MM.1S (cell line): ENCODE results near the gene ATP13A4.
A peak's percentile ranks its signal among the peaks of the same experiment; 100 is the strongest.

Experiments used
- DNase-seq: peaks from one replicate; pipeline ENCODE4 v3.0.0-alpha.2; 2015
- H2AFZ ChIP-seq: fragments of 300-600 bp; sonication (generic); 2 replicates; pipeline ENCODE4 v1.6.0; 2016; ENCODE audit warnings: antibody characterized with exemption, low read length
- H3F3A ChIP-seq: fragments of 300-600 bp; sonication (generic); 2 replicates; pipeline ENCODE4 v1.6.1; 2016; ENCODE audit warnings: mild to moderate bottlenecking, antibody characterized with exemption, low read length, moderate library complexity, mixed read lengths; ENCODE audit not compliant: insufficient read depth
- H3K27ac ChIP-seq: fragments of 300-600 bp; sonication (generic); 2 replicates; pipeline ENCODE4 v1.5.1; 2016; ENCODE audit warnings: mild to moderate bottlenecking, low read length
- H3K27me3 ChIP-seq: fragments of 300-600 bp; sonication (generic); replicated peaks from 2 replicates; pipeline ENCODE4 v1.6.0; 2016; ENCODE audit warnings: low read length; ENCODE audit not compliant: insufficient read depth
- H3K36me3 ChIP-seq: fragments of 300-600 bp; sonication (generic); replicated peaks from 2 replicates; pipeline ENCODE4 v1.6.1; 2016; ENCODE audit warnings: mild to moderate bottlenecking, low read length, mixed read lengths; ENCODE audit not compliant: insufficient read depth
- H3K4me1 ChIP-seq: fragments of 300-600 bp; sonication (generic); 2 replicates; pipeline ENCODE4 v1.6.1; 2016; ENCODE audit warnings: low read length, mixed read lengths
- H3K4me2 ChIP-seq: fragments of 300-600 bp; sonication (generic); 2 replicates; pipeline ENCODE4 v1.6.0; 2016; ENCODE audit warnings: low read depth, low read length
- H3K4me3 ChIP-seq: fragments of 300-600 bp; sonication (generic); 2 replicates; pipeline ENCODE4 v1.5.1; 2016; ENCODE audit warnings: low read length, mixed read lengths
- H3K79me2 ChIP-seq: fragments of 300-600 bp; sonication (generic); 2 replicates; pipeline ENCODE4 v1.6.1; 2016; ENCODE audit warnings: mixed run types, low read length, mixed read lengths
- H3K9ac ChIP-seq: fragments of 300-600 bp; sonication (generic); 2 replicates; pipeline ENCODE4 v1.6.1; 2016; ENCODE audit warnings: low read length, mixed read lengths
- H3K9me2 ChIP-seq: fragments of 300-600 bp; sonication (generic); replicated peaks from 2 replicates; pipeline ENCODE4 v1.6.1; 2016; ENCODE audit warnings: mild to moderate bottlenecking, low read length, mixed read lengths; ENCODE audit not compliant: insufficient read depth
- H3K9me3 ChIP-seq: fragments of 300-600 bp; sonication (generic); replicated peaks from 2 replicates; pipeline ENCODE4 v1.6.1; 2016; ENCODE audit warnings: mild to moderate bottlenecking, low read length, mixed read lengths; ENCODE audit not compliant: insufficient read depth
- H4K20me1 ChIP-seq: fragments of 300-600 bp; sonication (generic); 2 replicates; pipeline ENCODE4 v1.6.1; 2016; ENCODE audit warnings: mild to moderate bottlenecking, low read length, moderate library complexity, mixed read lengths; ENCODE audit not compliant: insufficient read depth
- EZH2 ChIP-seq: fragments of 300-600 bp; sonication (generic); optimal IDR thresholded peaks from 2 replicates; pipeline ENCODE3; 2017; ENCODE audit warnings: low read depth, mild to moderate bottlenecking, antibody characterized with exemption, low read length, mixed read lengths
- EZH2phosphoT487 ChIP-seq: fragments of 300-600 bp; sonication (generic); IDR thresholded peaks from 2 replicates; pipeline ENCODE4 v1.6.1; 2018; ENCODE audit warnings: antibody characterized with exemption, low read length
- TF ChIP-seq, protein P1 (sequence below): fragments of 300-600 bp; sonication (generic); IDR thresholded peaks from 2 replicates; pipeline ENCODE4 v1.5.1; 2016; ENCODE audit warnings: antibody characterized with exemption, low read length, mixed read lengths

Gene ATP13A4

DNA sequence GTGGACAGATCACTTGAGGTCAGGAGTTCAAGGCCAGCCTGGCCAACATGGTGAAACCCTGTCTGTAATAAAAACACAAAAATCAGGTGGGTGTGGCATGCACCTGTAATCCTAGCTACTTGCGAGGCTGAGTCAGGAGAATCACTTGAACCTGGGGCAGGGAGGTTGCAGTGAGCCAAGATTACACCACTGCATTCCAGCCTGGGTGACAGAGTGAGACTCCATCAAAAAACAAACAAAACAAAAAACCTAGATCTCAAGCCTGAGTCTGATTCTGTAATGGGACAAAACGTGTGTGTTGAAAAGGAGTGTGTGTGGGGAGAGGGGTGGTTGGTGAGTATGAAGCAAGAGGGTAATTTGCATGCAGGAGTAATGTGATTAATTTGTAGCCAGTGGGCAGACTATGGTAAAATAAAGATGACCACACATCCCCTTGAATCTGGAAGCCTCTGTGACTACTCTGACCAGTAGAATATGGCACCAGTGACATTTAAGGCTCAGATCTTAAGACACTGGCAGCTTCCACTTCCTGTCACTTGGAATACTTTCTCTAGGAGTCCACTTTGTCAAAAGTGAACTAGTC lies 19.9 kb upstream of the ATP13A4 start:
- DNase-seq, result no peak
- Histone ChIP-seq H3K4me3 (no peak overlapping the region), H3K27me3 (no peaks in the 10 kb centered on the region), H3K79me2 (no peaks in the 10 kb centered on the region), H3K9ac (no peak overlapping the region), H3K27ac (no peak overlapping the region), H3K9me3 (no peaks in the 10 kb centered on the region), H3F3A (no peaks in the 10 kb centered on the region), H3K4me1 (no peaks in the 10 kb centered on the region), H4K20me1 (no peaks in the 10 kb centered on the region), H3K9me2 (no peaks in the 10 kb centered on the region), H3K4me2 (no peak overlapping the region), H2AFZ (no peak overlapping the region), H3K36me3 (no peaks in the 10 kb centered on the region)
- no peak for TF ChIP-seq EZH2

DNA sequence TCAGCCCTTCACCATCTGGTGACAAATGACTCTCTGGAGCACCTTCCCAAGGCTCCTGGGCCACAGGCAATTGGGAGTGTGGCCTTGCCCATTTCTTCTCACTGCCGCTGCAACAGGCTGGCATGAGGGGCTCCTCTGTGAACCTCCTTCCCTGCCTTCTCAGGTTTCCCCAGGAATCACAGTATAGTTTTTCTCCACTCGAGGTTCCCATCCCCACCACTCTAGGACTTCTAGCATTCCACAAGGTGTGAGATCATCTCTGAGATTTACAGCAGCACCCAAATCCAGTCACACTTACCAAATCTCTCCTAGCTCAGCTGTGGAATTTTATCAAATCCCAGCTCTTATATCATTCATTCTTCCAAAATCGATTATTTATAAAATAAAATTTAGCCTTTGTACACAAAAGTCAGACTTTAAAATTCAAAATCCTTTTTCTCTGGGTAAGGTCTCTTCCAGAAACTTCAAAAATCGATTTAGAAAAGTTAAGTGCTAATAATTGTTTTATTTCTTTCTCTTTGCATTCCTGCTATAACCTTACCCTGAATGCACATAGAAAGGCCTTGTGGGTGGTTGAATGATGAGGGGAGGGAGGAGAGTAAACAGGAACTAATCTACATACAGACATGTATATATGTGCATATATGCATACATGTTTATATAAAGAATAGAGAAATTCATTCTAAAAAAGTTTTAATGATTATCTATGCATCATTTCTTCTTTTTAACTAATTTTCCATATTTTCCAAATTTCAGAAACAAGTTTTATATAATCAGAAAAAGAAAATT lies 18.9 kb upstream of the ATP13A4 start:
- Histone ChIP-seq H3K4me2 (no peak overlapping the region), H3K9ac (no peak overlapping the region), H3K27ac (no peak overlapping the region), H2AFZ (no peak overlapping the region), H3K4me1 (no peaks in the 10 kb centered on the region), H3K4me3 (no peak overlapping the region), H3K36me3 (no peaks in the 10 kb centered on the region), H4K20me1 (no peaks in the 10 kb centered on the region), H3K9me2 (no peaks in the 10 kb centered on the region), H3K79me2 (no peaks in the 10 kb centered on the region), H3K9me3 (no peaks in the 10 kb centered on the region), H3F3A (no peaks in the 10 kb centered on the region), H3K27me3 (no peaks in the 10 kb centered on the region)
- TF ChIP-seq, protein P1, sequence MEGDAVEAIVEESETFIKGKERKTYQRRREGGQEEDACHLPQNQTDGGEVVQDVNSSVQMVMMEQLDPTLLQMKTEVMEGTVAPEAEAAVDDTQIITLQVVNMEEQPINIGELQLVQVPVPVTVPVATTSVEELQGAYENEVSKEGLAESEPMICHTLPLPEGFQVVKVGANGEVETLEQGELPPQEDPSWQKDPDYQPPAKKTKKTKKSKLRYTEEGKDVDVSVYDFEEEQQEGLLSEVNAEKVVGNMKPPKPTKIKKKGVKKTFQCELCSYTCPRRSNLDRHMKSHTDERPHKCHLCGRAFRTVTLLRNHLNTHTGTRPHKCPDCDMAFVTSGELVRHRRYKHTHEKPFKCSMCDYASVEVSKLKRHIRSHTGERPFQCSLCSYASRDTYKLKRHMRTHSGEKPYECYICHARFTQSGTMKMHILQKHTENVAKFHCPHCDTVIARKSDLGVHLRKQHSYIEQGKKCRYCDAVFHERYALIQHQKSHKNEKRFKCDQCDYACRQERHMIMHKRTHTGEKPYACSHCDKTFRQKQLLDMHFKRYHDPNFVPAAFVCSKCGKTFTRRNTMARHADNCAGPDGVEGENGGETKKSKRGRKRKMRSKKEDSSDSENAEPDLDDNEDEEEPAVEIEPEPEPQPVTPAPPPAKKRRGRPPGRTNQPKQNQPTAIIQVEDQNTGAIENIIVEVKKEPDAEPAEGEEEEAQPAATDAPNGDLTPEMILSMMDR, result no peak
- TF ChIP-seq EZH2phosphoT487, result no peak
- TF ChIP-seq EZH2, result no peak
- DNase-seq, result no peak

DNA sequence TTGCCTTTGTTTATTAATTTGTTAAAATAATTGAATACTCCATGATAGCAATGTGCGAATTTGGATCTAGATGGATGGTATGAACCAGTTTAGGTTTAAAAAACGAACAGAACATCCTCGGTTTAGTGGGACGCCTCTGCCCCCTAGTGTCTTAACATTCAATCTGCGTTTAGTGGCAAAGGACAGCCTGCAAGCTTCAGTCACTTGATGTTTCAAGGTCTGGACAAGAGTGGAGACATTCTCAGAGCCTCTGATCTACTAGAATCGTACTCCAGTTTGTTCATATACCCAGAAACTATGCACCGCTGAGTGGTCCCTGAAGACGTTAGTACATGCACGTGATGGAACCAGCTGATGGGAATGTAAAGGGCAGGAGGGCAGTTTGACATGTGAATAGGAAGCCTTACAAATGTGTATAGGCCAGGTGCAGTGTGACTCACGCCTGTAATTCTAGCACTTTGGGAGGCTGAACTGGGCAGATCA lies 17.8 kb upstream of the ATP13A4 start:
- no peaks in the 10 kb centered on the region for H3K9me3 ChIP-seq
- H3K4me1 ChIP-seq, result no peaks in the 10 kb centered on the region
- H3K4me3 ChIP-seq, result no peak overlapping the region
- no peaks in the 10 kb centered on the region for H3K27me3 ChIP-seq
- peak; percentile 78 for DNase-seq
- no peaks in the 10 kb centered on the region for H3F3A ChIP-seq
- no peak overlapping the region for H3K9ac ChIP-seq
- H3K27ac ChIP-seq, result no peak overlapping the region
- no peaks in the 10 kb centered on the region for H3K36me3 ChIP-seq
- TF ChIP-seq EZH2phosphoT487 (no peak), EZH2 (no peak)
- TF ChIP-seq, protein P1, result peak; percentile 96
- no peak overlapping the region for H3K4me2 ChIP-seq
- no peaks in the 10 kb centered on the region for H4K20me1 ChIP-seq
- no peaks in the 10 kb centered on the region for H3K79me2 ChIP-seq
- no peaks in the 10 kb centered on the region for H3K9me2 ChIP-seq
- H2AFZ ChIP-seq, result no peak overlapping the region

DNA sequence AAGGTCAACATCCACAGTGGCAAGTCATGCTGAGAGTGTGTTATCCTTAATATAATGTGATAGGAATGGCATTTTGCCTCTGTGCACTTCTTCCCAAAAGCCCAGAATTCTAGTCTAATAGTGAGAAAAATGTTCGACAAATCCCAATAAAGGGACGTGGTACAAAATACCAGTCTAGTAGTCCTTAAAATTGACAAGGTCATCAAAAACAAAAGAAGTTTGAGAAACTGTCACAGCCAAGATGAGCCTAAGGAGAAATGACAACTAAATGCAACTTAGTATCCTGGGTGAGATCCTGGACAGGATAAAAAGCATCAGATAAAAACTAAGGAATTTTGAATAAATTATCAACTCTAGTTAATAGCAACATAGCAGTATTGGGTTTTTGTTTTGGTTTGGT lies 14.4 kb upstream of the ATP13A4 start:
- Histone ChIP-seq H4K20me1 (no peaks in the 10 kb centered on the region), H3F3A (no peaks in the 10 kb centered on the region), H3K4me3 (no peak overlapping the region), H3K4me1 (no peaks in the 10 kb centered on the region), H3K27me3 (no peaks in the 10 kb centered on the region), H2AFZ (no peak overlapping the region), H3K9ac (no peak overlapping the region), H3K27ac (no peak overlapping the region), H3K9me2 (no peaks in the 10 kb centered on the region), H3K9me3 (no peaks in the 10 kb centered on the region), H3K79me2 (no peaks in the 10 kb centered on the region), H3K4me2 (no peak overlapping the region), H3K36me3 (no peaks in the 10 kb centered on the region)
- TF ChIP-seq EZH2, result no peak
- TF ChIP-seq, protein P1, result no peak
- no peak for TF ChIP-seq EZH2phosphoT487
- no peak for DNase-seq
